Endothelial cell of umbilical vein (primary cell): ENCODE data around the gene TEX101. TPM values are rescaled to one million over a fixed set of nuclear protein-coding genes. Genes with fewer than 3 reads are reported as not detected.

Experiments
- BruUV-seq: library from RNA; stranded (reverse); fragments of 400-500 nt; replicated peaks from 2 replicates; lab custom pipeline; 2021; lab: Mats Ljungman, UMichigan
- CTCF ChIA-PET: fragments of 300-600, 350-600 bp; sonication (Branson Sonifier 250); formaldehyde crosslinking; loops from one replicate; lab custom pipeline; 2021; ENCODE audit warnings: antibody characterized with exemption, inconsistent platforms; lab: Charles Lee
- POLR2A ChIA-PET: fragments of 300-600, 350-600 bp; sonication (Branson Sonifier 250); formaldehyde crosslinking; loops from one replicate; lab custom pipeline; 2021; ENCODE audit warnings: antibody characterized with exemption, inconsistent platforms; lab: Charles Lee
- DNase-seq: peaks from one replicate; pipeline ENCODE4 v3.0.0-alpha.2; 2011; ENCODE audit warnings: low read depth, low spot score
- FAIRE-seq: peaks from 2 replicates; lab custom pipeline; 2011; peaks lifted over from hg19 to GRCh38; lab: Jason Lieb, UNC
- H2AFZ ChIP-seq: 2 replicates; pipeline ENCODE4 v1.6.0; 2012; ENCODE audit warnings: low read depth, low read length, control low read depth, inconsistent platforms
- H3K27ac ChIP-seq: 2 replicates; pipeline ENCODE4 v1.5.1; 2011; ENCODE audit warnings: low read depth, mild to moderate bottlenecking, control low read depth, low read length, moderate library complexity; ENCODE audit not compliant: insufficient read depth
- H3K27me3 ChIP-seq, 2 experiments: 2 replicates each; pipeline versions ENCODE4 v1.6.0 to v1.6.1; 2011; ENCODE audit warnings: low read length in 2 of 2, mixed read lengths in 1 of 2; ENCODE audit not compliant: control insufficient read depth in 2 of 2, insufficient read depth in 2 of 2
- H3K36me3 ChIP-seq, 2 experiments: 2 replicates in 1 of 2; 3 replicates in 1 of 2; pipeline ENCODE4 v1.5.1; 2011; ENCODE audit warnings: low read length in 2 of 2, mild to moderate bottlenecking in 1 of 2, moderate library complexity in 1 of 2; ENCODE audit not compliant: control insufficient read depth in 2 of 2, insufficient read depth in 2 of 2; ENCODE audit errors: extremely low read depth in 1 of 2
- H3K4me1 ChIP-seq: 3 replicates; pipeline ENCODE4 v1.5.1; 2011; ENCODE audit warnings: mild to moderate bottlenecking, low read length; ENCODE audit not compliant: control insufficient read depth, insufficient read depth; ENCODE audit errors: extremely low read depth
- H3K4me2 ChIP-seq: 2 replicates; pipeline ENCODE4 v1.6.1; 2011; ENCODE audit warnings: low read length, control low read depth, mixed read lengths; ENCODE audit not compliant: insufficient read depth
- H3K4me3 ChIP-seq, 3 experiments: fragments of 200-600 bp in 1 of 3; sonication (generic), shearing (Covaris generic) in 1 of 3; replicated peaks in 1 of 3; 2 replicates each; pipeline ENCODE4 v1.5.1; 2011 to 2016; ENCODE audit warnings: control low read depth in 3 of 3, low read length in 3 of 3, mild to moderate bottlenecking in 2 of 3, inconsistent platforms in 1 of 3, low read depth in 1 of 3, moderate library complexity in 1 of 3; ENCODE audit not compliant: insufficient read depth in 1 of 3
- H3K79me2 ChIP-seq: 2 replicates; pipeline ENCODE4 v1.6.0; 2012; ENCODE audit warnings: low read length, inconsistent platforms; ENCODE audit not compliant: control insufficient read depth, insufficient read depth
- H3K9ac ChIP-seq: replicated peaks from 2 replicates; pipeline ENCODE3; 2011; ENCODE audit warnings: low read length, control low read depth; ENCODE audit not compliant: insufficient read depth; ENCODE audit errors: extremely low read depth
- H3K9me1 ChIP-seq: replicated peaks from 3 replicates; pipeline ENCODE4 v1.6.0; 2011; ENCODE audit warnings: mild to moderate bottlenecking, low read length; ENCODE audit not compliant: control insufficient read depth, insufficient read depth; ENCODE audit errors: extremely low read depth
- H3K9me3 ChIP-seq: replicated peaks from 2 replicates; pipeline ENCODE4 v1.5.1; 2012; ENCODE audit warnings: low read length, inconsistent platforms; ENCODE audit not compliant: control insufficient read depth, insufficient read depth
- H4K20me1 ChIP-seq: replicated peaks from 2 replicates; pipeline ENCODE3; 2011; ENCODE audit warnings: mild to moderate bottlenecking, low read length; ENCODE audit not compliant: control insufficient read depth, insufficient read depth; ENCODE audit errors: extremely low read depth
- EZH2 ChIP-seq: IDR thresholded peaks from 2 replicates; pipeline ENCODE4 v1.6.1; 2012; ENCODE audit warnings: borderline replicate concordance, low read depth, mild to moderate bottlenecking, moderate library complexity, low read length, inconsistent platforms; ENCODE audit not compliant: severe bottlenecking
- FOS ChIP-seq: IDR thresholded peaks from 2 replicates; pipeline ENCODE4 v1.6.1; 2011; ENCODE audit warnings: mild to moderate bottlenecking, low read length, moderate library complexity, borderline replicate concordance; ENCODE audit not compliant: insufficient read depth
- GATA2 ChIP-seq: IDR thresholded peaks from 2 replicates; pipeline ENCODE4 v1.7.0; 2011; ENCODE audit warnings: low read depth, mild to moderate bottlenecking, moderate library complexity, mixed read lengths, low read length; ENCODE audit not compliant: insufficient read length, insufficient read depth
- JUN ChIP-seq: IDR thresholded peaks from 2 replicates; pipeline ENCODE4 v1.6.1; 2011; ENCODE audit warnings: borderline replicate concordance, low read depth; ENCODE audit not compliant: insufficient read length, insufficient read depth
- MYC ChIP-seq: IDR thresholded peaks from one replicate; pipeline ENCODE4 v1.6.1; 2011; ENCODE audit warnings: mild to moderate bottlenecking, low read depth, low read length
- POLR2A ChIP-seq: IDR thresholded peaks from 2 replicates; pipeline ENCODE4 v1.6.1; 2012; ENCODE audit warnings: low read depth, mild to moderate bottlenecking, control low read depth, low read length
- POLR2AphosphoS5 ChIP-seq: IDR thresholded peaks from 2 replicates; pipeline ENCODE4 v1.6.1; 2012; ENCODE audit warnings: low read depth, mild to moderate bottlenecking, control low read depth, low read length, moderate library complexity; ENCODE audit not compliant: insufficient read depth
- dilution Hi-C: fragments of 300-500 bp; cut with MboI; formaldehyde crosslinking; loops from one replicate; pipeline ENCODE4 v1.15.0; 2019; ENCODE audit warnings: low sequenced_read_pairs; ENCODE audit not compliant: extremely low pct_ligation_motif_present
- intact Hi-C: fragments of 100-400 bp; cut with micrococcal nuclease; formaldehyde crosslinking; loops from one replicate; pipeline ENCODE4 v1.10.0; 2022
- polyA plus RNA-seq, 4 experiments: library from polyadenylated mRNA; depleted of rRNA in 3 of 4; stranded (reverse) in 3 of 4; unstranded in 1 of 4; fragments of >200 nt; gene quantifications; 2 replicates each; pipeline versions ENCODE4 v1.2.1 to v1.2.3, GENCODE V29; 2011 to 2012; ENCODE audit warnings: missing spikeins in 1 of 4
- total RNA-seq: library from RNA; stranded (reverse); gene quantifications from 2 replicates; pipeline ENCODE4 v1.2.3, GENCODE V29; 2021
- TF ChIP-seq, protein P1 (sequence below), 2 donors: IDR thresholded peaks; 1 replicate in 1 of 2; 2 replicates in 1 of 2; pipeline ENCODE4 v1.5.1; 2011; ENCODE audit warnings: low read length in 2 of 2, mild to moderate bottlenecking in 2 of 2, moderate library complexity in 2 of 2, control low read depth in 1 of 2, inconsistent platforms in 1 of 2, low read depth in 1 of 2; ENCODE audit not compliant: insufficient read depth in 1 of 2; ENCODE audit errors: extremely low read depth in 1 of 2
- TF ChIP-seq, protein P2 (sequence below): IDR thresholded peaks from 2 replicates; pipeline ENCODE4 v1.6.1; 2011; ENCODE audit not compliant: insufficient read depth, insufficient read length

Gene TEX101
- total and polyA plus RNA-seq, 2 donors (not counting 3 experiments of a cell fraction or from before 2014, with no cell fraction given), result not detected

- Histone ChIP-seq H3K4me1 (peaks cover 23% of the 10 kb centered on the region), H3K4me3 (no peak overlapping the region), H3K9me3 (no peaks in the 10 kb centered on the region), H3K9me1 (no peaks in the 10 kb centered on the region), H3K36me3 (no peaks in the 10 kb centered on the region), H3K9ac (no peak overlapping the region), H4K20me1 (no peaks in the 10 kb centered on the region), H3K27ac (peak overlapping the region; percentile 47), H2AFZ (peak overlapping the region; percentile 82), H3K27me3 (no peaks in the 10 kb centered on the region), H3K79me2 (no peaks in the 10 kb centered on the region), H3K4me2 (no peak overlapping the region)
- ChIA-PET CTCF (interaction anchor here (0.8 to 1.8 kb wide), 3 partner anchors 20 to 53 kb away, joined by 3 to 10 read pairs (median 7); no protein-coding TSS in a partner anchor), POLR2A (no interaction called here)
- intact Hi-C loops (no loop called here), dilution Hi-C loops (no loop called here)
- DNase-seq (no peak), FAIRE-seq (peak; percentile 62)
- BruUV-seq, result no TSS peak
- TF ChIP-seq POLR2AphosphoS5, result no peak
- TF ChIP-seq, protein P1, sequence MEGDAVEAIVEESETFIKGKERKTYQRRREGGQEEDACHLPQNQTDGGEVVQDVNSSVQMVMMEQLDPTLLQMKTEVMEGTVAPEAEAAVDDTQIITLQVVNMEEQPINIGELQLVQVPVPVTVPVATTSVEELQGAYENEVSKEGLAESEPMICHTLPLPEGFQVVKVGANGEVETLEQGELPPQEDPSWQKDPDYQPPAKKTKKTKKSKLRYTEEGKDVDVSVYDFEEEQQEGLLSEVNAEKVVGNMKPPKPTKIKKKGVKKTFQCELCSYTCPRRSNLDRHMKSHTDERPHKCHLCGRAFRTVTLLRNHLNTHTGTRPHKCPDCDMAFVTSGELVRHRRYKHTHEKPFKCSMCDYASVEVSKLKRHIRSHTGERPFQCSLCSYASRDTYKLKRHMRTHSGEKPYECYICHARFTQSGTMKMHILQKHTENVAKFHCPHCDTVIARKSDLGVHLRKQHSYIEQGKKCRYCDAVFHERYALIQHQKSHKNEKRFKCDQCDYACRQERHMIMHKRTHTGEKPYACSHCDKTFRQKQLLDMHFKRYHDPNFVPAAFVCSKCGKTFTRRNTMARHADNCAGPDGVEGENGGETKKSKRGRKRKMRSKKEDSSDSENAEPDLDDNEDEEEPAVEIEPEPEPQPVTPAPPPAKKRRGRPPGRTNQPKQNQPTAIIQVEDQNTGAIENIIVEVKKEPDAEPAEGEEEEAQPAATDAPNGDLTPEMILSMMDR (IDR thresholded peaks at IDR 0.05; ENCODE audit: extremely low read depth in 1 of 2, insufficient read depth in 1 of 2, low read depth in 1 of 2, low read length in 2 of 2), result no peak
- no peak for TF ChIP-seq GATA2
- no peak for TF ChIP-seq POLR2A
- no peak for TF ChIP-seq JUN
- no peak for TF ChIP-seq EZH2
- TF ChIP-seq MYC, result no peak
- TF ChIP-seq, protein P2, sequence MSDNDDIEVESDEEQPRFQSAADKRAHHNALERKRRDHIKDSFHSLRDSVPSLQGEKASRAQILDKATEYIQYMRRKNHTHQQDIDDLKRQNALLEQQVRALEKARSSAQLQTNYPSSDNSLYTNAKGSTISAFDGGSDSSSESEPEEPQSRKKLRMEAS, result no peak
- TF ChIP-seq FOS, result no peak
These were observed 52.6 kb downstream of the TEX101 start for GRCh38 chr19:43467276-43467675.
